IMR-90 (cell line): ENCODE results near the gene BCHE. TPM values are rescaled to one million over a fixed set of nuclear protein-coding genes. Genes with fewer than 3 reads are reported as not detected.

Experiments
- ATAC-seq: fragments of 200-7000 bp; cut with Tn5 transposase; 2 replicates; pipeline ENCODE4 v1.9.1; 2020; ENCODE audit warnings: low read depth, mild to moderate bottlenecking, moderate library complexity
- BruUV-seq: library from RNA; stranded (reverse); fragments of 400-500 nt; replicated peaks from 2 replicates; lab custom pipeline; 2021; lab: Mats Ljungman, UMichigan
- CTCF ChIA-PET: fragments of 300-600 bp; formaldehyde crosslinking; extraction: SDS; loops from one replicate; lab custom pipeline; 2021; ENCODE audit warnings: antibody characterized with exemption; lab: Yijun Ruan, JAX
- POLR2A ChIA-PET: fragments of 300-600 bp; sonication (Branson Sonifier 250); formaldehyde crosslinking; loops from one replicate; lab custom pipeline; 2022; ENCODE audit warnings: antibody characterized with exemption; ENCODE audit not compliant: unreplicated experiment; lab: Charles Lee
- DNase-seq: peaks from one replicate; pipeline ENCODE4 v3.0.0; 2013
- H2AFZ ChIP-seq: replicated peaks from 2 replicates; pipeline ENCODE3; 2013; ENCODE audit warnings: low read length, mild to moderate bottlenecking; ENCODE audit not compliant: poor library complexity
- H2AK5ac ChIP-seq: 2 replicates; pipeline ENCODE4 v1.6.1; 2013; ENCODE audit warnings: low read depth, low read length, inconsistent platforms
- H2AK9ac ChIP-seq: replicated peaks from 2 replicates; pipeline ENCODE3; 2013; ENCODE audit warnings: mild to moderate bottlenecking, low read depth, low read length, moderate library complexity; ENCODE audit not compliant: poor library complexity
- H2BK120ac ChIP-seq: 2 replicates; pipeline ENCODE4 v1.6.1; 2013; ENCODE audit warnings: low read depth, low read length, inconsistent platforms
- H2BK15ac ChIP-seq: 3 replicates; pipeline ENCODE4 v1.6.1; 2013; ENCODE audit warnings: low read depth, low read length, inconsistent platforms
- H2BK20ac ChIP-seq: 2 replicates; pipeline ENCODE4 v1.6.1; 2013; ENCODE audit warnings: low read depth, mild to moderate bottlenecking, inconsistent platforms, low read length, moderate library complexity
- H2BK5ac ChIP-seq: 2 replicates; pipeline ENCODE4 v1.6.1; 2013; ENCODE audit warnings: mild to moderate bottlenecking, low read depth, low read length, inconsistent platforms; ENCODE audit not compliant: poor library complexity, severe bottlenecking
- H3K14ac ChIP-seq: replicated peaks from 2 replicates; pipeline ENCODE4 v1.6.1; 2013; ENCODE audit warnings: low read depth, low read length, inconsistent platforms
- H3K18ac ChIP-seq: 2 replicates; pipeline ENCODE4 v1.6.1; 2013; ENCODE audit warnings: low read depth, low read length, control low read depth
- H3K23ac ChIP-seq: 2 replicates; pipeline ENCODE4 v1.6.1; 2013; ENCODE audit warnings: low read depth, low read length, inconsistent platforms
- H3K27ac ChIP-seq: 2 replicates; pipeline ENCODE4 v1.5.1; 2013; ENCODE audit warnings: mild to moderate bottlenecking, control low read depth, low read length; ENCODE audit not compliant: insufficient read depth
- H3K27me3 ChIP-seq: 2 replicates; pipeline ENCODE4 v1.6.1; 2013; ENCODE audit warnings: low read length; ENCODE audit not compliant: control insufficient read depth, insufficient read depth
- H3K36me3 ChIP-seq: 2 replicates; pipeline ENCODE4 v1.6.1; 2013; ENCODE audit warnings: low read length, mixed read lengths; ENCODE audit not compliant: control insufficient read depth, insufficient read depth
- H3K4ac ChIP-seq: 2 replicates; pipeline ENCODE4 v1.6.1; 2013; ENCODE audit warnings: low read depth, low read length, inconsistent platforms
- H3K4me1 ChIP-seq: 2 replicates; pipeline ENCODE4 v1.6.1; 2013; ENCODE audit warnings: low read length, mixed read lengths; ENCODE audit not compliant: control insufficient read depth, insufficient read depth
- H3K4me2 ChIP-seq: 2 replicates; pipeline ENCODE4 v1.6.1; 2013; ENCODE audit warnings: low read depth, mild to moderate bottlenecking, control low read depth, low read length, moderate library complexity
- H3K4me3 ChIP-seq: 2 replicates; pipeline ENCODE4 v1.5.1; 2013; ENCODE audit warnings: low read depth, mild to moderate bottlenecking, control low read depth, low read length, moderate library complexity; ENCODE audit not compliant: insufficient read depth
- H3K56ac ChIP-seq: 2 replicates; pipeline ENCODE4 v1.6.1; 2013; ENCODE audit warnings: low read length, inconsistent platforms; ENCODE audit not compliant: insufficient read depth; ENCODE audit errors: extremely low read depth
- H3K79me1 ChIP-seq, 2 experiments: 2 replicates each; pipeline ENCODE4 v1.6.1; 2013; ENCODE audit warnings: low read length in 2 of 2, inconsistent platforms in 1 of 2, low read depth in 1 of 2
- H3K9ac ChIP-seq: 2 replicates; pipeline ENCODE4 v1.6.1; 2013; ENCODE audit warnings: low read depth, low read length, control low read depth
- H3K9me1 ChIP-seq: 2 replicates; pipeline ENCODE4 v1.6.1; 2013; ENCODE audit warnings: low read length, inconsistent platforms; ENCODE audit not compliant: insufficient read depth
- H3K9me3 ChIP-seq: 2 replicates; pipeline ENCODE4 v1.6.1; 2013; ENCODE audit warnings: low read length; ENCODE audit not compliant: control insufficient read depth, insufficient read depth
- H4K20me1 ChIP-seq: 2 replicates; pipeline ENCODE4 v1.6.1; 2013; ENCODE audit warnings: low read length, inconsistent platforms; ENCODE audit not compliant: insufficient read depth
- H4K5ac ChIP-seq: 2 replicates; pipeline ENCODE4 v1.6.1; 2013; ENCODE audit warnings: mild to moderate bottlenecking, low read depth, low read length, control low read depth
- H4K8ac ChIP-seq, 2 experiments: 2 replicates each; pipeline ENCODE4 v1.6.1; 2013; ENCODE audit warnings: low read depth in 2 of 2, low read length in 2 of 2, control low read depth in 1 of 2, inconsistent platforms in 1 of 2
- H4K91ac ChIP-seq: 2 replicates; pipeline ENCODE4 v1.6.1; 2013; ENCODE audit warnings: low read depth, low read length, inconsistent platforms; ENCODE audit not compliant: insufficient read depth
- BHLHE40 ChIP-seq: fragments of 150-350 bp; IDR thresholded peaks from 2 replicates; pipeline ENCODE4 v1.6.1; 2016; ENCODE audit warnings: mild to moderate bottlenecking, low read depth, low read length
- CEBPB ChIP-seq: IDR thresholded peaks from 2 replicates; pipeline ENCODE4 v1.6.1; 2012; ENCODE audit warnings: low read depth, low read length, improper control_type of control experiment
- CHD1 ChIP-seq: IDR thresholded peaks from 2 replicates; pipeline ENCODE4 v1.6.1; 2012; ENCODE audit warnings: low read depth, low read length, improper control_type of control experiment
- CTCF ChIP-seq: conservative IDR thresholded peaks from 2 replicates; pipeline ENCODE4 v1.5.1; 2012; ENCODE audit warnings: mild to moderate bottlenecking, low read depth, low read length, improper control_type of control experiment
- ELK1 ChIP-seq: fragments of 150-350 bp; IDR thresholded peaks from 2 replicates; pipeline ENCODE4 v1.6.1; 2016; ENCODE audit warnings: low read depth, mild to moderate bottlenecking, low read length, moderate library complexity, borderline replicate concordance
- MAFK ChIP-seq: IDR thresholded peaks from 2 replicates; pipeline ENCODE4 v1.6.1; 2012; ENCODE audit warnings: low read depth, low read length, improper control_type of control experiment
- POLR2A ChIP-seq: IDR thresholded peaks from 2 replicates; pipeline ENCODE4 v1.6.1; 2012; ENCODE audit warnings: mild to moderate bottlenecking, low read depth, low read length
- RAD21 ChIP-seq: IDR thresholded peaks from 2 replicates; pipeline ENCODE4 v1.6.1; 2012; ENCODE audit warnings: low read length, improper control_type of control experiment
- RFX5 ChIP-seq: IDR thresholded peaks from 2 replicates; pipeline ENCODE4 v1.8.0; 2012; ENCODE audit warnings: low read depth, mild to moderate bottlenecking, low read length, moderate library complexity
- SMC3 ChIP-seq: fragments of 150-350 bp; IDR thresholded peaks from 2 replicates; pipeline ENCODE4 v1.6.1; 2016; ENCODE audit warnings: low read depth, mild to moderate bottlenecking, antibody characterized with exemption, low read length, moderate library complexity
- USF2 ChIP-seq: fragments of 150-350 bp; IDR thresholded peaks from 2 replicates; pipeline ENCODE4 v1.6.1; 2017; ENCODE audit warnings: mild to moderate bottlenecking, antibody characterized with exemption, low read length, low read depth
- WGBS, 2 experiments: methylation state at CpG; one replicate each; pipeline versions ENCODE4 v1.1.5 to v1.1.7; 2013; ENCODE audit warnings: missing lambda C conversion rate in 2 of 2; ENCODE audit not compliant: insufficient read length in 1 of 2; ENCODE audit errors: extremely low coverage in 2 of 2; 5-methylcytosine and 5-hydroxymethylcytosine counted together
- dilution Hi-C: fragments of 300-500 bp; cut with HindIII; formaldehyde crosslinking; loops from one replicate; pipeline ENCODE4 v1.14.3; 2018; ENCODE audit warnings: low sequenced_read_pairs; ENCODE audit not compliant: unreplicated experiment
- in situ Hi-C: fragments of 300-500 bp; cut with MboI; formaldehyde crosslinking; loops from 3 replicates; pipeline ENCODE4 v1.14.3; 2019; ENCODE audit warnings: low sequenced_read_pairs, inconsistent platforms, mixed read lengths
- intact Hi-C: fragments of 100-400 bp; cut with micrococcal nuclease; formaldehyde crosslinking; loops from 2 replicates; pipeline ENCODE4 v1.10.0; 2022
- polyA plus RNA-seq, 3 experiments: library from polyadenylated mRNA; depleted of rRNA; stranded (reverse); fragments of >200 nt; gene quantifications; 2 replicates each; pipeline ENCODE4 v1.2.3, GENCODE V29; 2012; ENCODE audit warnings: low replicate concordance in 1 of 3
- total RNA-seq: library from RNA; depleted of rRNA; stranded (reverse); fragments of >200 nt; gene quantifications from 2 replicates; pipeline ENCODE4 v1.2.3, GENCODE V29; 2012

Gene BCHE
- total and polyA plus RNA-seq, 2 of the 4 experiments (the other 2 are of a cell fraction), result 1.5 to 1.6 TPM

GRCh38 chr3:165728924-165729323, 108.3 kb downstream of the BCHE start:
- H2AFZ ChIP-seq, result no peak overlapping the region
- dilution Hi-C loops, result no loop called here
- CTCF ChIA-PET, result no interaction called here
- no peak overlapping the region for H3K23ac ChIP-seq
- H3K56ac ChIP-seq, result no peak overlapping the region
- no peaks in the 10 kb centered on the region; the same call in 1 of the 2 replicates for H3K9me3 ChIP-seq
- H3K4ac ChIP-seq, result no peak overlapping the region
- in situ Hi-C loops, result no loop called here
- H3K9ac ChIP-seq, result no peak overlapping the region
- H4K91ac ChIP-seq, result no peak overlapping the region
- no peak overlapping the region for H2BK20ac ChIP-seq
- TF ChIP-seq BHLHE40 (no peak), ELK1 (no peak), CEBPB (no peak), POLR2A (no peak), MAFK (no peak), RAD21 (no peak), SMC3 (no peak), CHD1 (no peak), CTCF (no peak), RFX5 (no peak), USF2 (no peak)
- H3K18ac ChIP-seq, result no peak overlapping the region
- H3K27ac ChIP-seq, result no peak overlapping the region
- H2BK120ac ChIP-seq, result no peak overlapping the region
- H3K79me1 ChIP-seq, result no peaks in the 10 kb centered on the region
- no peak overlapping the region for H4K5ac ChIP-seq
- H3K4me1 ChIP-seq, result no peaks in the 10 kb centered on the region
- no peak for DNase-seq
- no peaks in the 10 kb centered on the region for H3K36me3 ChIP-seq
- 43% methylated on average over 2 of the region's 5 CpGs; no CpG with 5 or more reads in 1 of the 2 experiments for WGBS, 2 experiments
- H2BK5ac ChIP-seq, result no peak overlapping the region
- H3K4me2 ChIP-seq, result no peak overlapping the region
- H4K8ac ChIP-seq, result no peak overlapping the region
- no peaks in the 10 kb centered on the region for H3K27me3 ChIP-seq
- POLR2A ChIA-PET, result no interaction called here
- H3K9me1 ChIP-seq, result no peaks in the 10 kb centered on the region
- no peak overlapping the region for H3K14ac ChIP-seq
- no peak overlapping the region for H2AK5ac ChIP-seq
- BruUV-seq, result no TSS peak
- H2BK15ac ChIP-seq, result no peak overlapping the region
- no peak for ATAC-seq
- intact Hi-C loops, result no loop called here
- no peak overlapping the region for H2AK9ac ChIP-seq
- no peak overlapping the region for H3K4me3 ChIP-seq
- H4K20me1 ChIP-seq, result no peaks in the 10 kb centered on the region
